Stimulated activated CD4-positive, alpha-beta T cell treated with anti-CD3 and anti-CD28 coated beads, Interleukin-12 subunit alpha, Interleukin-12 subunit beta, amount 100 ng/mL, for 48 hours (primary cell): ENCODE measurements around the gene SLC6A8.
A peak's percentile ranks its signal among the peaks of the same experiment; 100 is the strongest.

Experiments
- DNase-seq, 3 donors: peaks; one replicate each; pipeline ENCODE4 v3.0.0-alpha.2; 2020; ENCODE audit warnings: low read depth in 2 of 3, low spot score in 1 of 3

SLC6A8 gene

GRCh38 chrX:153648358-153649177 lies 39.2 kb upstream of the SLC6A8 start:
- no peak for DNase-seq

- peak in 2 of 3 donors; percentile 20 to 30 for DNase-seq
These were observed 38.4 kb upstream of the SLC6A8 start for GRCh38 chrX:153649178-153649914.

- no peak for DNase-seq
These were observed 37.6 kb upstream of the SLC6A8 start for GRCh38 chrX:153649915-153650782.

GRCh38 chrX:153650959-153651358 lies 36.8 kb upstream of the SLC6A8 start:
- DNase-seq = no peak

GRCh38 chrX:153651540-153652079 lies 36.1 kb upstream of the SLC6A8 start:
- DNase-seq = no peak

- no peak for DNase-seq
These were observed 34.2 kb upstream of the SLC6A8 start for GRCh38 chrX:153653556-153653955.

GRCh38 chrX:153657161-153657560 lies 30.6 kb upstream of the SLC6A8 start:
- no peak for DNase-seq

- DNase-seq = no peak
These were observed 28.5 kb upstream of the SLC6A8 start for GRCh38 chrX:153659268-153659667.

GRCh38 chrX:153662266-153662665 lies 25.5 kb upstream of the SLC6A8 start:
- peak in 2 of 3 donors; percentile 31 to 34 for DNase-seq

GRCh38 chrX:153665726-153666306 lies 21.9 kb upstream of the SLC6A8 start:
- no peak for DNase-seq

GRCh38 chrX:153667281-153667955 lies 20.3 kb upstream of the SLC6A8 start:
- DNase-seq = no peak

GRCh38 chrX:153667956-153668396 lies 19.8 kb upstream of the SLC6A8 start:
- DNase-seq = peak; percentile 62 to 85 (median 68)

- DNase-seq = no peak
These were observed 19.1 kb upstream of the SLC6A8 start for GRCh38 chrX:153668423-153669173.

GRCh38 chrX:153669174-153669890 lies 18.4 kb upstream of the SLC6A8 start:
- DNase-seq = peak in 1 of 3 donors; percentile 21

GRCh38 chrX:153669901-153670731 lies 17.6 kb upstream of the SLC6A8 start:
- no peak for DNase-seq

- DNase-seq = no peak
These were observed 16.8 kb upstream of the SLC6A8 start for GRCh38 chrX:153670748-153671588.
